ENCODE results near the gene SLC16A4. TPM values are rescaled to one million over a fixed set of nuclear protein-coding genes. Genes with fewer than 3 reads are reported as not detected.

SLC16A4 gene
- total RNA-seq, 3 donors from 2014 or later: 0.96 to 31.5 (median 14.4) TPM

- Histone ChIP-seq H3K27me3 (no peaks in the 10 kb centered on the region), H3K9me3 (no peaks in the 10 kb centered on the region), H3K27ac (no peak overlapping the region), H3K36me3 (peaks cover 4% of the 10 kb centered on the region), H3K4me3 (no peak overlapping the region), H3K4me1 (peaks cover 0 to 17% of the 10 kb centered on the region in 2 donors)
- TF ChIP-seq POLR2A (IDR thresholded peaks at IDR 0.05) (no peak), CTCF (IDR thresholded peaks at IDR 0.05) (no peak), POLR2AphosphoS5 (IDR thresholded peaks at IDR 0.05) (no peak)
- DNase-seq (ENCODE audit: low spot score in 2 of 2): no peak
- intact Hi-C loops (cut with DNase I; ENCODE audit: low total_unique reads): no loop called here
Measured at GRCh38 chr1:110344152-110344551, 46.7 kb downstream of the SLC16A4 start.

- intact Hi-C loops (cut with DNase I; ENCODE audit: low total_unique reads): no loop called here
- H3K27ac ChIP-seq: no peak overlapping the region
- H3K9me3 ChIP-seq: no peaks in the 10 kb centered on the region
- H3K36me3 ChIP-seq: peaks cover 4% of the 10 kb centered on the region
- DNase-seq (ENCODE audit: low spot score in 2 of 2): no peak
- no peaks in the 10 kb centered on the region for H3K27me3 ChIP-seq
- peaks cover 0 to 17% of the 10 kb centered on the region in 2 donors for H3K4me1 ChIP-seq
- H3K4me3 ChIP-seq: no peak overlapping the region
- no peak for TF ChIP-seq CTCF (IDR thresholded peaks at IDR 0.05)
- TF ChIP-seq POLR2A (IDR thresholded peaks at IDR 0.05): no peak
- TF ChIP-seq POLR2AphosphoS5 (IDR thresholded peaks at IDR 0.05): no peak
Measured at GRCh38 chr1:110343249-110343648, 47.6 kb downstream of the SLC16A4 start.

- no peak overlapping the region for H3K27ac ChIP-seq
- intact Hi-C loops (cut with DNase I; ENCODE audit: low total_unique reads): no loop called here
- no peaks in the 10 kb centered on the region for H3K9me3 ChIP-seq
- no peak for DNase-seq (ENCODE audit: low spot score in 2 of 2)
- TF ChIP-seq CTCF (IDR thresholded peaks at IDR 0.05) (no peak), POLR2AphosphoS5 (IDR thresholded peaks at IDR 0.05) (no peak), POLR2A (IDR thresholded peaks at IDR 0.05) (no peak)
- H3K4me1 ChIP-seq: peaks cover 0 to 17% of the 10 kb centered on the region in 2 donors
- H3K27me3 ChIP-seq: no peaks in the 10 kb centered on the region
- H3K36me3 ChIP-seq: peaks cover 4% of the 10 kb centered on the region
- H3K4me3 ChIP-seq: peak overlapping the region in 1 of 3 donors; percentile 85
Measured at GRCh38 chr1:110341872-110342331, 48.9 kb downstream of the SLC16A4 start.

- H3K36me3 ChIP-seq: no peaks in the 10 kb centered on the region
- H3K4me3 ChIP-seq: peak overlapping the region in 2 of 3 donors; percentile 85 to 94
- H3K27ac ChIP-seq: no peak overlapping the region
- DNase-seq (ENCODE audit: low spot score in 2 of 2): no peak
- peaks cover 0 to 17% of the 10 kb centered on the region in 2 donors for H3K4me1 ChIP-seq
- H3K27me3 ChIP-seq: no peaks in the 10 kb centered on the region
- intact Hi-C loops (cut with DNase I; ENCODE audit: low total_unique reads): no loop called here
- H3K9me3 ChIP-seq: no peaks in the 10 kb centered on the region
- no peak for TF ChIP-seq POLR2AphosphoS5 (IDR thresholded peaks at IDR 0.05)
- no peak for TF ChIP-seq CTCF (IDR thresholded peaks at IDR 0.05)
- no peak for TF ChIP-seq POLR2A (IDR thresholded peaks at IDR 0.05)
Measured at GRCh38 chr1:110341146-110341871, 49.5 kb downstream of the SLC16A4 start.

GRCh38 chr1:110340207-110340468 is 50.7 kb downstream of the SLC16A4 start:
- Histone ChIP-seq H3K27me3 (no peaks in the 10 kb centered on the region), H3K9me3 (no peaks in the 10 kb centered on the region), H3K27ac (peak overlapping the region; percentile 89 to 99), H3K4me1 (peaks cover 0 to 17% of the 10 kb centered on the region in 2 donors), H3K36me3 (no peaks in the 10 kb centered on the region), H3K4me3 (peak overlapping the region; percentile 85 to 94 (median 91))
- TF ChIP-seq POLR2AphosphoS5 (IDR thresholded peaks at IDR 0.05) (no peak), POLR2A (IDR thresholded peaks at IDR 0.05) (no peak), CTCF (IDR thresholded peaks at IDR 0.05) (no peak)
- DNase-seq (ENCODE audit: low spot score in 2 of 2): no peak
- intact Hi-C loops (cut with DNase I; ENCODE audit: low total_unique reads): no loop called here
